GM19397 (cell line): Measurements from ENCODE around the gene RPRD1B.

Source experiments
- ATAC-seq: cut with Tn5 transposase; IDR thresholded peaks from one replicate; pipeline ENCODE4 v1.9.1; 2021; ENCODE audit warnings: mild to moderate bottlenecking, moderate library complexity; ENCODE audit not compliant: unreplicated experiment

The RPRD1B gene

GRCh38 chr20:38034961-38035360 lies 1.4 kb downstream of the RPRD1B start:
- ATAC-seq, result no peak

GRCh38 chr20:38036366-38036765 lies 2.8 kb downstream of the RPRD1B start:
- ATAC-seq, result no peak

GRCh38 chr20:38040276-38040675 lies 6.7 kb downstream of the RPRD1B start:
- no peak for ATAC-seq

GRCh38 chr20:38043512-38044300 lies 10.2 kb downstream of the RPRD1B start:
- no peak for ATAC-seq

GRCh38 chr20:38044685-38045084 lies 11.1 kb downstream of the RPRD1B start:
- ATAC-seq, result no peak

- ATAC-seq, result no peak
Measured at GRCh38 chr20:38046572-38046971, 13.0 kb downstream of the RPRD1B start.

- ATAC-seq, result no peak
Measured at GRCh38 chr20:38049800-38050199, 16.3 kb downstream of the RPRD1B start.

- no peak for ATAC-seq
Measured at GRCh38 chr20:38050686-38051085, 17.1 kb downstream of the RPRD1B start.

GRCh38 chr20:38052870-38053269 lies 19.3 kb downstream of the RPRD1B start:
- no peak for ATAC-seq

GRCh38 chr20:38054647-38055046 lies 21.1 kb downstream of the RPRD1B start:
- ATAC-seq, result no peak

GRCh38 chr20:38055294-38055693 lies 21.7 kb downstream of the RPRD1B start:
- no peak for ATAC-seq

- no peak for ATAC-seq
Measured at GRCh38 chr20:38055848-38056247, 22.3 kb downstream of the RPRD1B start.

- peak; percentile 67 for ATAC-seq
Measured at GRCh38 chr20:38057351-38057972, 23.9 kb downstream of the RPRD1B start.

GRCh38 chr20:38059832-38060231 lies 26.3 kb downstream of the RPRD1B start:
- no peak for ATAC-seq

- no peak for ATAC-seq
Measured at GRCh38 chr20:38060536-38060935, 27.0 kb downstream of the RPRD1B start.

GRCh38 chr20:38061109-38061508 lies 27.6 kb downstream of the RPRD1B start:
- ATAC-seq, result no peak

GRCh38 chr20:38062890-38063289 lies 29.3 kb downstream of the RPRD1B start:
- ATAC-seq, result no peak

- ATAC-seq, result no peak
Measured at GRCh38 chr20:38063911-38064530, 30.5 kb downstream of the RPRD1B start.

GRCh38 chr20:38065764-38066375 lies 32.3 kb downstream of the RPRD1B start:
- no peak for ATAC-seq

- no peak for ATAC-seq
Measured at GRCh38 chr20:38066969-38067716, 33.6 kb downstream of the RPRD1B start.
